SK-N-SH (cell line): ENCODE measurements around the gene B4GALT1.

Source experiments
- CTCF ChIP-seq: fragments of 200-600 bp; sonication (generic); IDR thresholded peaks from 2 replicates; pipeline ENCODE4 v1.6.1; 2017; ENCODE audit warnings: antibody characterized with exemption, mild to moderate bottlenecking, moderate library complexity
- EP300 ChIP-seq, 2 experiments: IDR thresholded peaks; 2 replicates each; pipeline versions ENCODE4 v1.4.0 to v1.6.1; 2012; ENCODE audit warnings: borderline replicate concordance in 1 of 2, low read depth in 1 of 2, low read length in 1 of 2
- EZH2phosphoT487 ChIP-seq: fragments of 200-600 bp; sonication (generic); IDR thresholded peaks from 2 replicates; pipeline ENCODE4 v1.6.1; 2017; ENCODE audit warnings: low read depth, mixed run types, mild to moderate bottlenecking, antibody characterized with exemption, moderate library complexity, borderline replicate concordance
- FOXJ3 ChIP-seq: sonication (generic); formaldehyde crosslinking; IDR thresholded peaks from 2 replicates; pipeline ENCODE4 v1.5.1; 2020; ENCODE audit warnings: mild to moderate bottlenecking, missing genetic modification reagents
- GABPA ChIP-seq: IDR thresholded peaks from 2 replicates; pipeline ENCODE4 v1.4.0; 2012; ENCODE audit warnings: low read depth, mild to moderate bottlenecking
- IRF3 ChIP-seq: fragments of 150-350 bp; IDR thresholded peaks from 2 replicates; pipeline ENCODE4 v1.6.1; 2016; ENCODE audit warnings: mild to moderate bottlenecking, low read depth, low read length
- POLR2AphosphoS5 ChIP-seq: IDR thresholded peaks from 2 replicates; pipeline ENCODE4 v1.6.1; 2012; ENCODE audit warnings: low read depth, low read length
- RAD21 ChIP-seq: IDR thresholded peaks from 2 replicates; pipeline ENCODE4 v1.6.1; 2012; ENCODE audit warnings: mild to moderate bottlenecking, low read length
- RCOR1 ChIP-seq: fragments of 150-350 bp; IDR thresholded peaks from 2 replicates; pipeline ENCODE4 v1.6.1; 2017; ENCODE audit warnings: antibody characterized with exemption, low read length
- REST ChIP-seq: IDR thresholded peaks from 2 replicates; pipeline ENCODE4 v1.6.1; 2012; ENCODE audit warnings: mild to moderate bottlenecking, low read depth, low read length, moderate library complexity

GRCh38 chr9:33129886-33130881, 37.0 kb downstream of the B4GALT1 start:
- TF ChIP-seq IRF3: no peak
- no peak for TF ChIP-seq CTCF
- no peak for TF ChIP-seq RCOR1
- TF ChIP-seq GABPA: no peak
- no peak for TF ChIP-seq RAD21
- no peak for TF ChIP-seq EZH2phosphoT487
- TF ChIP-seq REST: no peak
- no peak for TF ChIP-seq POLR2AphosphoS5
- TF ChIP-seq FOXJ3 (CRISPR knock-in tag): no peak
- no peak for TF ChIP-seq EP300 (IDR thresholded peaks at IDR 0.05; ENCODE audit: borderline replicate concordance in 1 of 2, low read depth in 1 of 2, low read length in 1 of 2)
